Naive thymus-derived CD8-positive, alpha-beta T cell (primary cell): ENCODE measurements around the gene SKAP1. TPM values are rescaled to one million over a fixed set of nuclear protein-coding genes. Genes with fewer than 3 reads are reported as not detected.

Source experiments
- ATAC-seq, 2 donors: fragments of 150-1000 bp; cut with Tn5 transposase in 1 of 2; sonication (Bioruptor Pico), chemical (Tn5 transposase) in 1 of 2; 1 replicate in 1 of 2; 2 replicates in 1 of 2; pipeline ENCODE4 v1.10.0; 2021; ENCODE audit warnings: mild to moderate bottlenecking in 2 of 2, moderate library complexity in 2 of 2
- POLR2A ChIA-PET: fragments of 350-600 bp; sonication (Branson Sonifier 250); formaldehyde crosslinking; loops from one replicate; lab custom pipeline; 2021; ENCODE audit warnings: antibody characterized with exemption; lab: Charles Lee
- DNase-seq, 10 donors: peaks; one replicate each; pipeline versions ENCODE4 v3.0.0 to v3.0.0-alpha.2; 2020 to 2022
- H3K27ac Mint-ChIP-seq, 10 donors: one replicate each; pipeline ENCODE4 v1.8.0; 2020 to 2022; ENCODE audit warnings: mild to moderate bottlenecking in 10 of 10, mixed read lengths in 10 of 10, moderate library complexity in 4 of 10, inconsistent platforms in 1 of 10
- H3K27me3 Mint-ChIP-seq, 5 donors: one replicate each; pipeline ENCODE4 v1.8.0; 2021 to 2022; ENCODE audit warnings: mixed read lengths in 5 of 5
- H3K36me3 Mint-ChIP-seq, 3 donors: one replicate each; pipeline ENCODE4 v1.8.0; 2020 to 2022; ENCODE audit warnings: mixed read lengths in 3 of 3, mild to moderate bottlenecking in 2 of 3, inconsistent platforms in 1 of 3
- H3K4me1 Mint-ChIP-seq, 4 donors: one replicate each; pipeline ENCODE4 v1.8.0; 2021 to 2022; ENCODE audit warnings: mixed read lengths in 4 of 4
- H3K4me3 Mint-ChIP-seq, 10 donors: one replicate each; pipeline ENCODE4 v1.8.0; 2020 to 2022; ENCODE audit warnings: mild to moderate bottlenecking in 10 of 10, mixed read lengths in 10 of 10, moderate library complexity in 6 of 10, inconsistent platforms in 1 of 10
- H3K9me3 Mint-ChIP-seq, 9 donors: one replicate each; pipeline ENCODE4 v1.8.0; 2020 to 2022; ENCODE audit warnings: mixed read lengths in 9 of 9, mild to moderate bottlenecking in 3 of 9, inconsistent platforms in 1 of 9, moderate library complexity in 1 of 9
- polyA plus RNA-seq, 3 donors: library from polyadenylated mRNA; unstranded; fragments of 300-500 nt; fragmentation: Illumina TruSeq; gene quantifications; one replicate each; pipeline ENCODE4 v1.2.3, GENCODE V29; 2021
- total RNA-seq, 8 experiments: library from RNA in 2 of 8; stranded (reverse) in 2 of 8; gene quantifications; one replicate each; pipeline ENCODE4 v1.2.3 and lab custom pipeline; 2021 to 2026

SKAP1 gene
- total RNA-seq (10 to 100 TPM; 73.0 to 74.6 TPM), polyA plus RNA-seq (100 to 1,000 TPM; 223 to 237 (median 230) TPM), total RNA-seq (lab: John Stamatoyannopoulos, UW) (24.1 to 116 (median 46.1) reads per million in 6 experiments)

- ATAC-seq: peak; percentile 72 to 77
- Mint-ChIP-seq H3K36me3 (peaks cover 5 to 7% (median 6%) of the 10 kb centered on the region in 3 donors), H3K4me3 (peak within 1 kb of the TSS; percentile 94 to 99 (median 96))
Observed at GRCh38 chr17:48429638-48430586, at the start of gene SKAP1. Gene SKAP1 (minus strand): TSS chr17:48430214.

GRCh38 chr17:48479014-48479402 is 49.0 kb upstream of the SKAP1 start:
- Mint-ChIP-seq H3K27me3 (peaks cover 0 to 5% (median 0%) of the 10 kb centered on the region in 5 donors), H3K27ac (no peak overlapping the region), H3K4me1 (peaks cover 0 to 29% (median 4%) of the 10 kb centered on the region in 4 donors), H3K36me3 (no peaks in the 10 kb centered on the region), H3K9me3 (no peaks in the 10 kb centered on the region), H3K4me3 (no peak overlapping the region)
- ATAC-seq (no peak), DNase-seq (no peak)
- POLR2A ChIA-PET: no interaction called here

More at GRCh38 chr17:48429638-48430586, at the start of gene SKAP1:
- peak; percentile 41 to 77 (median 62) for DNase-seq
- Mint-ChIP-seq H3K4me1 (peaks cover 62 to 89% (median 79%) of the 10 kb centered on the region in 4 donors), H3K27me3 (no peaks in the 10 kb centered on the region), H3K27ac (peak within 1 kb of the TSS; percentile 95 to 100 (median 98)), H3K9me3 (no peaks in the 10 kb centered on the region)
- POLR2A ChIA-PET: interaction anchor here (6.3 kb wide), 1 partner anchor 11 kb away, joined by 59 read pairs; no protein-coding TSS in a partner anchor

- H3K4me1 Mint-ChIP-seq: peaks cover 0 to 23% (median 3%) of the 10 kb centered on the region in 4 donors
- no peak for DNase-seq
- no peaks in the 10 kb centered on the region for H3K36me3 Mint-ChIP-seq
- no peak overlapping the region for H3K4me3 Mint-ChIP-seq
- POLR2A ChIA-PET: no interaction called here
- peaks cover 0 to 5% (median 0%) of the 10 kb centered on the region in 5 donors for H3K27me3 Mint-ChIP-seq
- ATAC-seq: peak; percentile 40 to 42
- no peaks in the 10 kb centered on the region for H3K9me3 Mint-ChIP-seq
- H3K27ac Mint-ChIP-seq: peak overlapping the region in 1 of 10 donors; percentile 33
Observed at GRCh38 chr17:48478224-48479013, 48.4 kb upstream of the SKAP1 start.

- no peaks in the 10 kb centered on the region for H3K9me3 Mint-ChIP-seq
- H3K4me1 Mint-ChIP-seq: peaks cover 0 to 25% (median 2%) of the 10 kb centered on the region in 4 donors
- no peak for DNase-seq
- H3K27ac Mint-ChIP-seq: no peak overlapping the region
- H3K4me3 Mint-ChIP-seq: no peak overlapping the region
- H3K27me3 Mint-ChIP-seq: peaks cover 0 to 5% (median 0%) of the 10 kb centered on the region in 5 donors
- no peaks in the 10 kb centered on the region for H3K36me3 Mint-ChIP-seq
- no peak for ATAC-seq
- POLR2A ChIA-PET: no interaction called here
Observed at GRCh38 chr17:48477221-48477620, 47.2 kb upstream of the SKAP1 start.

GRCh38 chr17:48472411-48473281 is 42.6 kb upstream of the SKAP1 start:
- ATAC-seq (no peak), DNase-seq (peak in 1 of 10 donors; percentile 25)
- Mint-ChIP-seq H3K27ac (peak overlapping the region in 3 of 10 donors; percentile 7 to 76 (median 33)), H3K4me1 (peaks cover 0 to 23% (median 0%) of the 10 kb centered on the region in 4 donors), H3K9me3 (no peaks in the 10 kb centered on the region), H3K27me3 (peaks cover 0 to 8% (median 0%) of the 10 kb centered on the region in 5 donors), H3K36me3 (no peaks in the 10 kb centered on the region), H3K4me3 (peak overlapping the region in 1 of 10 donors; percentile 70)
- POLR2A ChIA-PET: no interaction called here

- peak overlapping the region in 1 of 10 donors; percentile 70 for H3K4me3 Mint-ChIP-seq
- no peaks in the 10 kb centered on the region for H3K36me3 Mint-ChIP-seq
- no peak for ATAC-seq
- POLR2A ChIA-PET: no interaction called here
- H3K27me3 Mint-ChIP-seq: peaks cover 0 to 5% (median 0%) of the 10 kb centered on the region in 5 donors
- H3K27ac Mint-ChIP-seq: peak overlapping the region in 4 of 10 donors; percentile 29 to 86 (median 54)
- no peak for DNase-seq
- no peaks in the 10 kb centered on the region for H3K9me3 Mint-ChIP-seq
- H3K4me1 Mint-ChIP-seq: peaks cover 0 to 20% (median 0%) of the 10 kb centered on the region in 4 donors
Observed at GRCh38 chr17:48471817-48472410, 41.9 kb upstream of the SKAP1 start.

GRCh38 chr17:48470388-48471034 is 40.5 kb upstream of the SKAP1 start:
- POLR2A ChIA-PET: no interaction called here

GRCh38 chr17:48469227-48469626 is 39.2 kb upstream of the SKAP1 start:
- ATAC-seq: no peak
- POLR2A ChIA-PET: interaction anchor here (0.6 kb wide), 1 partner anchor 42 kb away, joined by 3 read pairs; no protein-coding TSS in a partner anchor
- H3K27ac Mint-ChIP-seq: no peak overlapping the region
- no peak for DNase-seq
- no peaks in the 10 kb centered on the region for H3K9me3 Mint-ChIP-seq
- H3K4me3 Mint-ChIP-seq: no peak overlapping the region
- H3K27me3 Mint-ChIP-seq: peaks cover 0 to 8% (median 2%) of the 10 kb centered on the region in 5 donors
- peaks cover 0 to 22% (median 0%) of the 10 kb centered on the region in 4 donors for H3K4me1 Mint-ChIP-seq
- no peaks in the 10 kb centered on the region for H3K36me3 Mint-ChIP-seq

More at GRCh38 chr17:48470388-48471034, 40.5 kb upstream of the SKAP1 start:
- ATAC-seq (no peak), DNase-seq (no peak)
- no peaks in the 10 kb centered on the region for H3K36me3 Mint-ChIP-seq
- H3K9me3 Mint-ChIP-seq: no peaks in the 10 kb centered on the region
- H3K4me3 Mint-ChIP-seq: no peak overlapping the region
- H3K27ac Mint-ChIP-seq: no peak overlapping the region
- peaks cover 0 to 8% (median 0%) of the 10 kb centered on the region in 5 donors for H3K27me3 Mint-ChIP-seq
- peaks cover 0 to 20% (median 0%) of the 10 kb centered on the region in 4 donors for H3K4me1 Mint-ChIP-seq

GRCh38 chr17:48468299-48468698 is 38.3 kb upstream of the SKAP1 start:
- H3K27me3 Mint-ChIP-seq: peaks cover 0 to 8% (median 2%) of the 10 kb centered on the region in 5 donors
- H3K36me3 Mint-ChIP-seq: no peaks in the 10 kb centered on the region
- POLR2A ChIA-PET: interaction anchor here (0.6 kb wide), 1 partner anchor 43 kb away, joined by 3 read pairs; no protein-coding TSS in a partner anchor
- DNase-seq: no peak
- H3K9me3 Mint-ChIP-seq: no peaks in the 10 kb centered on the region
- H3K4me3 Mint-ChIP-seq: no peak overlapping the region
- peaks cover 0 to 22% (median 0%) of the 10 kb centered on the region in 4 donors for H3K4me1 Mint-ChIP-seq
- no peak overlapping the region for H3K27ac Mint-ChIP-seq
- no peak for ATAC-seq

- H3K27me3 Mint-ChIP-seq: peaks cover 0 to 7% (median 2%) of the 10 kb centered on the region in 5 donors
- H3K27ac Mint-ChIP-seq: no peak overlapping the region
- no peaks in the 10 kb centered on the region for H3K36me3 Mint-ChIP-seq
- DNase-seq: no peak
- peaks cover 0 to 5% (median 2%) of the 10 kb centered on the region in 4 donors for H3K4me1 Mint-ChIP-seq
- no peak overlapping the region for H3K4me3 Mint-ChIP-seq
- no peaks in the 10 kb centered on the region for H3K9me3 Mint-ChIP-seq
- ATAC-seq: no peak
- POLR2A ChIA-PET: no interaction called here
Observed at GRCh38 chr17:48465884-48466283, 35.9 kb upstream of the SKAP1 start.

- DNase-seq (no peak), ATAC-seq (no peak)
- H3K4me3 Mint-ChIP-seq: no peak overlapping the region
- peaks cover 0 to 3% (median 1%) of the 10 kb centered on the region in 4 donors for H3K4me1 Mint-ChIP-seq
- peak overlapping the region in 1 of 10 donors; percentile 48 for H3K27ac Mint-ChIP-seq
- H3K27me3 Mint-ChIP-seq: peaks cover 0 to 7% (median 2%) of the 10 kb centered on the region in 5 donors
- no peaks in the 10 kb centered on the region for H3K9me3 Mint-ChIP-seq
- no peaks in the 10 kb centered on the region for H3K36me3 Mint-ChIP-seq
- POLR2A ChIA-PET: no interaction called here
Observed at GRCh38 chr17:48463526-48463925, 33.5 kb upstream of the SKAP1 start.
